ENCODE results near the gene ECD.
A peak's percentile ranks its signal among the peaks of the same experiment; 100 is the strongest.

Gene ECD

DNA sequence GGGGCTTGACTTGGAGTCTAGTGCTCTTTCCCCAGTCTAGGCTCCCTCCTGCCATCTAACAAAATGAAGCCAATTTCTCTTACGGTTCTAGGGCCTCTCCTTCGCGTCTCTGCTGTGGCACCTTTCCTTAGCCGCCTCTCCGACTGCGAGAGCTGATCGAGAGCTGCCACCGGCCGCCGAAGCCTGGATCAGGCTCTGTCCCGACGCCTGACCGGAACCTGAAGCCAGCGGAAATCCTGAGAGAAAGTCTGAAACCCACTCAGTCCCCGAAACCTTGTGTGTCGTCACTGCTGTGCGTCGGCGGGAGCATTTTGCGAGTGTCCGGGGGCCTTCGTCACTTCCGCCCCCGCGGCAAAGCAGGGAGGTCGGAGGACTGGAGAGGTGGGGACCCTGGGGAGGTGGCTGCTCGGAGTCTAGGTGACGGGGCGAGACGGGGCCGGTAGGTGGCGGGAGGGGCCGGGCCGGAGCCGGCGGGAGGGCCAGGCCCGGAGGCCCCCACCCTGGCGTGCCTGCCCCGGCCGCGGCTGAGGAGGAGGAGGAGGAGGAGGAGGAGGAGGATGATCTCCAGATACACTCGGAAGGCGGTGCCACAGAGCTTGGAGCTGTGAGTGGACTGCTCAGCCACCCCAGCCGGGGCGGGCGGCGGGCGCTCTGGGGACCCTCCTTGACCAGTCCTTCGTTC is at the start of gene ECD, which contains the start of gene FAM149B1:
TSS of gene ECD (minus strand) at position 226 of the 682 bp plus-strand sequence. CDS start 4,071 bp downstream, outside the sequence.
TSS of gene FAM149B1 (plus strand) at position 337 of the 682 bp plus-strand sequence. CDS start at position 558, 221 bp downstream.
- DNase-seq (ENCODE audit: low spot score) = peak; percentile 95

- no peak for DNase-seq (ENCODE audit: low spot score)
Measured at GRCh38 chr10:73215749-73216148, 47.9 kb upstream of the ECD start.

GRCh38 chr10:73211106-73211811 is 43.5 kb upstream of the ECD start:
- no peak for DNase-seq (ENCODE audit: low spot score)

DNA sequence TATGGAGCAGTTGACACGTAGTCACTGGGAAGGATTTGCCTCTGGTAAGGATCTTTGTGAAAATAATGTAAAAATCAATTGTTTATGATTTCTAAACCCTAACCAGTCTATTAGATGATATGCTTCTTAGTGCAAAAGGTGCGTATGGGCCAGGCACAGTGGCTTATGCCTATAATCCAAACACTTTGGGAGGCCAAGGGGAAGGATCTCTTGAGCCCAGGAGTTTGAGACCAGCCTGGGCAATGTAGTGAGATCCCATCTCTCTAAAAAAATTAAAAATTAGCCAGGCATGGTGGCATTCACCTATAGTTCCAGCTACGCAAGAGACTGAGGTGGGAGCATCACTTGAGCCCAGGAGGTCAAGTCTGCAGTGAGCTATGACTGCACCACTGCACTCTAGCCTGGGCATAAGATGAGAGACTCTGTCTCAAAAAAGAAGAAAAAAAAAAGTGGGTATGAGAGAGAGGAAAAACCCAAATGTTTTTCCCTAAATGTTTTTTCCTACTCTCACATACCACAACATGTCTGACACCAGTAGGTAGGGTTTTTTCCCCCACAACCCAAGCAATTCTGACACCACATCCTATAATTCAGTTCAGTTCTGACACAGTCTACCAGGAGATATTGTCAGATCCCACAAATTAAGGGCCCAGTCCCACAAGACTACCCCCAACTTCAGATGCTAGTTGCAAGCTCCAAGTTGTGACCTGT is 42.7 kb upstream of the ECD start:
- no peak for DNase-seq (ENCODE audit: low spot score)

DNA sequence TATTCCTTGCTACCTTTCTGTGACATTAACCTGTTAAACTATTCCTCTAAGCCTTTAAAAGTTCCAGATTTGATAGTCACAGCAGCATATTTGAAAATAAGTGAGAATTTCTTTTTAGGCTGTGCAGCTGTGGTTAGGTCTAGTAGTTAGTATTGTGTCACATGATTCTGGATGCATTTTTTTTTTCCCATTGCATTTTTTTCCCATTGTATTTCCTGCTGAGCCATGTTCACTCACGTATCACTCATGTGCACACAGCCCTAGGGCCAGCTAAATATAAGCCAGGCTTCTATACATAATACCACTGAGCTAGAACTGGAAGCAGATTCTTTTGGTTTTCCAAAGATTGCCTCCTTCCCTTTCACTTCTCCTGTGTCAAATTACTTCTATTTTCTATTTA is 41.9 kb upstream of the ECD start:
- DNase-seq (ENCODE audit: low spot score) = no peak

DNA sequence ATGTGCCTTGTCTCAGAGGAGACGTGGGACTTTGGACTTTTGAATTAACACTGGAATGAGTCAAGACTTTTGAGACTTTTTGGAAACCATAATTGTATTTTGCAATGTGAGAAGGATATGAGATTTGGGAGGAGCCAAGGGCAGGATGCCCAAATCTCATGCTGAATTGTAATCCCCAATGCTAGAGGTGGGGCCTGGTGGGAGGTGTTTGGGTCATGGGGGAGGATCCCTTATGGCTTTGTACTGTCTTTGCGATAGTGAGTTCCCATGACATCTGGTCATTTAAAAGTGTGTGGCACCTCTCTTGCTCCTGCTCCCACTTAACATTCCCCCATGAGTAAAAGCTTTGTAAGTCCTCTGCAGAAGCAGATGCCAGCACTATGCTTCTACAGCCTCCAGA is 40.1 kb upstream of the ECD start:
- DNase-seq (ENCODE audit: low spot score) = no peak

- DNase-seq (ENCODE audit: low spot score) = no peak
Measured at GRCh38 chr10:73206385-73206784, 38.6 kb upstream of the ECD start.

GRCh38 chr10:73205890-73206289 is 38.1 kb upstream of the ECD start:
- DNase-seq (ENCODE audit: low spot score) = no peak

DNA sequence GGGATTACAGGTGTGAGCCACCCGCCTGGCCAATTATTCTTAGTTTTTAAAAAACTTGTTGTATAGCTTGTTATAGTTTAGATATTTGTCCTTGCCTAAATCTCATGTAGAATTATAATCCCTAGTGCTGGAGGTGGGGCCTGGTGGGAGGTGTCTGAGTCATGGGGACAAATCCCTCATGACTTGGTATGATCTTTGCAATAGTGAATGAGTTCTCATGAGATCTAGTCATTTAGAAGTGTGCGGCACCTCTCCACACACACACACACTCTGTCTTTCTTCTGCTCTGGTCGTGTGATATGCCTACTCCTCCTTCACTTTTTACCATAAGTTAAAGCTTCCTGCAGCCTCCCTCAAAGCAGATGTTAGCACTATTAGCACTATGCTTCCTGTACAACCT is 37.3 kb upstream of the ECD start:
- DNase-seq (ENCODE audit: low spot score) = no peak

DNA sequence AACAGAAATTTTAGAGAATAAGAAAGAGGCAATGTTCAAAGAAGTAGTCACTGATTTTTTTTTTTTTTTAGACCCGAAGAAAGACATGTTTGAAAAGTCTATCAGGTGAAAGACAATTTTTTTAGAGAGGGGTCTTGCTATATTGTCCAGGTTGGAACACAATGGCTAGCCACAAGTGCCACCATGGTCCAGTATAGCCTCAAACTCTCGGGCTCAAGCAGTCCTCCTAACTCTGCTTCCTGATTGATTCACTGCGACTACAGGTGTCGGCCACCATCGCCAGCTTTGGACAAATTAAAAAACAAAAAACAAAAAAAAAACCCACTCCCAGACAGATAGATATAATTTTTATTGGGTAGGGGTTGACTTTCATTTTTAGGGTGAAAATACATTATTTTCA is 22.4 kb upstream of the ECD start:
- DNase-seq (ENCODE audit: low spot score) = no peak

DNA sequence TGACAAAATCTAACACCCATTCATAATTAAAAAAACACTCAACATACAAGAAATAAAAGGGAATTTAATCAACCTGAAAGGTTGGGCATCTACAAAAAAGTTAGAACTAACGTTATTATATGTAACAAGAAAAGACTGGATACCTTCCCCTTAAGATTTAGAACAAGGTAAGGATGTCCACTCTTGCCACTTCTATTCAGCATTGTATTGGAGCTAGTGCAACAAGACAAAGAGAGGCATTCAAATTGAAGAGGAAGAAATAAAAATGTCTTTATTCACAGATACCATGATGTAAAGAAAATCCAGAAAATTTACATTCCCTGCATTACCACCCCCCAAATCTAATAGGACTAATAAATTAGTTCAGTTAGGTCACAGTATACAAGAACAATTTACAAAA is 18.5 kb upstream of the ECD start:
- DNase-seq (ENCODE audit: low spot score) = no peak

- DNase-seq (ENCODE audit: low spot score) = no peak
Measured at GRCh38 chr10:73183667-73184281, 16.0 kb upstream of the ECD start.

DNA sequence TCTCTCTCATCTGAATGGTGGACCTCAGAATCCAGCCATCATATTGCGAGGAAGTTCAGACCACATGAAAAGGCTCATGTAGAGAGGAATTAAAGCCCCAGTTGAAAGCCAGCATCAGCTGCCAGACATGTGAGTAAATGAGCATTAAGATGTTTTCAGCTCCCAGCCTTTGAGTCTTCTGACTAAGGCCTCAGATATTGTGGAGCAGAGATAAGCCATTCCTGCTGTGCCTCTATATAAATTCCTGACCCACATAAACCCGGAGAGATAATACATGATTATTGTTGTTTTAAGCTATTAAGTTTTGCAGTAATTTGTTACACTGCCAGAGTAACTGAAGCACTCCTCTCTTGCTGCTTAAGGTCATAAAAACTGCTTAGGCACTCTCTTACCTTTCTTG is 14.8 kb upstream of the ECD start:
- no peak for DNase-seq (ENCODE audit: low spot score)

DNA sequence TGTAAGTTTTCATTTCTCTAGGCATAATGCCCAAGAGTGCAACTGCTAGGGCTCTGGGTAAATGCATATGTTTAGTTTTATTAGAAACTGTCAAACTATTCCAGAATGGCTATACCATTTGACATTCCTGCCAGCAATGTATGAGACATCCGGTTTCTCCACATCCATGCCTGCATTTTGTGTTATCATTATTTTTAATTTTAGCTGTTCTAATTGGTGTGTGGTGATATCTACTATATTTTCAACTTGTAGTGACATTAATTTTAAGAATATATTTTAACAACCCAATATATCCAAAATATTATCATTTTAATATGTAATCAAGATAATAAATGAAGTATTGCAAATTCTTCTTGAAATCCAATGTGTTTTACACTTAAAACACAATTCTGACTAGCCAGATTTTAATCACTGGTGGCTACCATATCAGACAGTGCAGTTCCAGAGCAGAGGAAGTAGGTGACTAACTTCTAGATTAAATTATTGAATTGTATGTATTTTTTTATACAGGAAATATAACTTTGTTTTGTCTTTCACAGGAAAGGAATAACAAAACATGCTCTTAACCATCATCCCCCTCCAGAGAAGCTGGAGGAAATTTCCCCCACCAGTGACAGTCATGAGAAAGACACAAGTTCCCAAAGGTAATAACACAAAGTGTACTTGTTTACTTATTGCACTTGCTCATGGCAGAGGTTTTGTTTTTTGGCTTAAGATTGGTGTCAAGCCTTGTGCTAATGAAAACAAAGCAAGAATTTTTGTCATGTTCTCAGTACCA is 6.5 kb upstream of the ECD start:
- DNase-seq (ENCODE audit: low spot score) = no peak

- DNase-seq (ENCODE audit: low spot score) = no peak
Measured at GRCh38 chr10:73172867-73173266, 5.1 kb upstream of the ECD start.

DNA sequence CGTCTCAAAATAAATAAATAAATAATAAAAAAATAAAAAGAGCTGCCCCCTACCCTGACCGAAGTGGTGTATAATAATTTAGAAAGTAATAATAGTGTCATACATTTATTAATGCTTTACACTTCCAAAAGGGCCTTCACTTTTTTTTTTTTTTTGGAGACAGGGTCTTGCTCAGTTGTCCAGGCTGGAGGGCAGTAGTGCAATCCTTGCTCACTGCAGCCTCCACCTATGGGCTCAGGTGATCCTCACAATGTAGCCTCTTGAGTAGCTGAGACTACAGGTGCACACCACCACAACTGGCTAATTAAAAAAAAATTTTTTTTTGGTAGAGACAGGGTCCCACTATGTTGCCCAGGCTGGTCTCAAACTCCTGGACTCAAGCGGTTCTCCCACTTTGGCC is 1.5 kb upstream of the ECD start:
- DNase-seq (ENCODE audit: low spot score) = no peak

GRCh38 chr10:73168465-73168803 is 626 bp upstream of the ECD start:
- no peak for DNase-seq (ENCODE audit: low spot score)

DNA sequence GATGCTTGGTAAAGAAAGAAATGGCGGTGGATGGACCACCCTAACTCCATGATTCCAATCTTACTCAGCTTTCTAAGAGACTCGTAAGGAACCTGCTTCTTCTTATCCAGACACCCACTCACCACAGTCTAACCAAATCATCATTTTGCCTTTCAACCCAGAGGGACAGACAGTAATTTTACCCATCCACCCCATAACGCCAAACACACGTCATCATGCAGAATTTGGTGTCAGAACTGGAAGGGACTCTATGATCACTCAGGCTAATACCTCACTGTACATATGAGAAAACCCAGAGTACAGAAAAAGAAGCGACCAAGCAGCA is 388 bp downstream of the ECD start:
- DNase-seq (ENCODE audit: low spot score) = no peak

DNA sequence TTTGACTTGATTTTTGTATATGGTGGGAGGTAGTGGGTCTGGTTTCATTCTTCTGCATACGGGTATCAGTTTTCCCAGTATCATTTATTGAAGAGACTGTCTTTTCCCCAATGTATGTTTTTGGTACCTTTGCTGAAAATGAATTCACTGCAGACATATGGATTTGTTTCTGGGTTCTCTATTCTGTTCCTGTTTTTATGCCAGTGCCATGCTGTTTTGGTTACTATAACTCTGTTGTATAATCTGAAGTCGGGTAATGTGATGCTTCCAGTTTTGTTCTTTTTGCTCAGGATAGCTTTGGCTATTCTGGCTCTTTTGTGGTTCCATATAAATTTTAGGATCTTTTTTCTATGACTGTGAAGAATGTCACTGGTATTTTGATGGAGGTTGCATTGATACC is 836 bp downstream of the ECD start:
- DNase-seq (ENCODE audit: low spot score) = no peak

DNA sequence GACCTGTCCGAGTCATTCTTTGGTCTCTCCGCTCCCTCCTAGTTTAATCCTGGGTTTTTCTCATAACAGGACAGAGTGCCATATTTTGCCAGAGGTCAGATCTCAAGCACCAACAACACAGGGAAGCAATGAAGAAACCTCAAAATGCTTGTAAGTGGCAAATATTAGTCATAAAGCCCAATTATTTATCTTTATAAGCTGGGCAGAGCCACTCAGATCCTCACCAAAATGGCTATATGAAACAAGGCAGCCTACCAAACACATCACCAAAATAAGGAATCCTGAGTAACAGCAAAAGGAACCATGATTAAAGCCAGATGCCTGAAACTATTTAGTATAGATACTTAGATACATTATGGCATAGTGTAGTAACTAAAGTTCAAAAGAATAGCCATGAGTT is 4.7 kb downstream of the ECD start:
- DNase-seq (ENCODE audit: low spot score) = no peak

DNA sequence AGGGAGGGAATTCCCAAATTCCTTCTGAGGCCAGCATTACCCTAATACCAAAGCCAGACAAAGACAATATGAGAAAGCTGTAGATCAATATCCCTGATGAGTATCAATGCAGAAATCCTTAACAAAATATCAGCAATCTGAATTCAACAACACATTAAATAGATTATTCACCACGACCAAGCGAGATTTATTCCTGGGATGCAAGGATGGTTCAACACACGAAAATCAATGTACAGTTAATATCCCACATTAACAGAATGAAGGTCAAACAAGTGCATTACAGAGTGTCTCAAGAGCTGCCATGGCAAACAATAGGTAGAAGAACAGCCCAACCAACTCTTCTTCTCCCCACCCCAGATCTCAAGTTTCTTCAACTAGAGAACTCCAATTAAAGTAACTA is 6.1 kb downstream of the ECD start:
- no peak for DNase-seq (ENCODE audit: low spot score)

- no peak for DNase-seq (ENCODE audit: low spot score)
Measured at GRCh38 chr10:73161079-73161478, 6.7 kb downstream of the ECD start.

All from hematopoietic multipotent progenitor cell treated with erythropoietin and hydrocortisone succinate and interleukin-3 and kit ligand, for 17 days (in vitro differentiated cells).